SK-N-SH treated with all-trans-retinoic acid at 6 μM for 48 hours (cell line): ENCODE measurements around the gene LMBR1.
A peak's percentile ranks its signal among the peaks of the same experiment; 100 is the strongest.

Experiments used
- ATAC-seq: fragments of 200-7000 bp; cut with Tn5 transposase; 3 replicates; pipeline ENCODE4 v1.9.1; 2020; ENCODE audit warnings: mild to moderate bottlenecking, moderate library complexity
- ARNTL ChIP-seq: fragments of 450-650 bp; formaldehyde crosslinking; IDR thresholded peaks from 2 replicates; pipeline ENCODE4 v1.5.0; 2020; ENCODE audit warnings: low read depth, mild to moderate bottlenecking, moderate library complexity, borderline replicate concordance
- BACH2 ChIP-seq: fragments of 250-450 bp; sonication (Bioruptor Pico); IDR thresholded peaks from 2 replicates; pipeline ENCODE4 v1.9.0; 2021; ENCODE audit warnings: mild to moderate bottlenecking, borderline replicate concordance
- CREB5 ChIP-seq: fragments of 250-450 bp; sonication (Bioruptor Pico); IDR thresholded peaks from 2 replicates; pipeline ENCODE4 v1.5.1; 2020; ENCODE audit warnings: low read depth, mild to moderate bottlenecking, moderate library complexity
- ESRRG ChIP-seq: fragments of 250-450 bp; sonication (Bioruptor Pico); IDR thresholded peaks from 2 replicates; pipeline ENCODE4 v1.6.1; 2021; ENCODE audit warnings: mild to moderate bottlenecking
- GLIS3 ChIP-seq: fragments of 250-450 bp; sonication (Bioruptor Pico); IDR thresholded peaks from 2 replicates; pipeline ENCODE4 v1.5.0; 2020; ENCODE audit warnings: mild to moderate bottlenecking, moderate library complexity
- ISL1 ChIP-seq: fragments of 250-450 bp; sonication (Bioruptor Pico); IDR thresholded peaks from 2 replicates; pipeline ENCODE4 v2.1.2; 2022; ENCODE audit warnings: mild to moderate bottlenecking, moderate library complexity
- OSR1 ChIP-seq: fragments of 250-450 bp; sonication (Bioruptor Pico); IDR thresholded peaks from 2 replicates; pipeline ENCODE4 v1.8.0; 2022; ENCODE audit warnings: moderate library complexity, mild to moderate bottlenecking, inconsistent platforms
- PPARA ChIP-seq: fragments of 250-450 bp; sonication (Bioruptor Pico); IDR thresholded peaks from 2 replicates; pipeline ENCODE4 v1.5.0; 2020; ENCODE audit warnings: mild to moderate bottlenecking, borderline replicate concordance
- RARB ChIP-seq: fragments of 250-450 bp; sonication (Bioruptor Pico); IDR thresholded peaks from 2 replicates; pipeline ENCODE4 v1.8.0; 2021; ENCODE audit warnings: mild to moderate bottlenecking, moderate library complexity
- SNAI2 ChIP-seq: fragments of 250-450 bp; sonication (Bioruptor Pico); IDR thresholded peaks from 2 replicates; pipeline ENCODE4 v1.5.0; 2020; ENCODE audit warnings: mild to moderate bottlenecking, moderate library complexity
- TCF4 ChIP-seq: fragments of 250-450 bp; sonication (Bioruptor Pico); IDR thresholded peaks from 2 replicates; pipeline ENCODE4 v1.8.0; 2021; ENCODE audit warnings: mild to moderate bottlenecking, moderate library complexity, borderline replicate concordance
- TOX ChIP-seq: fragments of 250-450 bp; sonication (Bioruptor Pico); IDR thresholded peaks from 2 replicates; pipeline ENCODE4 v1.8.0; 2021; ENCODE audit warnings: mild to moderate bottlenecking, moderate library complexity, borderline replicate concordance
- ZC3H10 ChIP-seq: fragments of 250-450 bp; sonication (Bioruptor Pico); IDR thresholded peaks from 2 replicates; pipeline ENCODE4 v1.5.1; 2021; ENCODE audit warnings: mild to moderate bottlenecking, moderate library complexity
- ZFP3 ChIP-seq: fragments of 250-450 bp; sonication (Bioruptor Pico); IDR thresholded peaks from 2 replicates; pipeline ENCODE4 v1.5.0; 2020; ENCODE audit warnings: mild to moderate bottlenecking, moderate library complexity
- ZFP30 ChIP-seq: fragments of 450-650 bp; formaldehyde crosslinking; IDR thresholded peaks from 2 replicates; pipeline ENCODE4 v1.5.0; 2022; ENCODE audit warnings: mild to moderate bottlenecking, moderate library complexity
- ZNF565 ChIP-seq: fragments of 450-650 bp; formaldehyde crosslinking; conservative IDR thresholded peaks from 2 replicates; pipeline ENCODE4 v1.5.0; 2020; ENCODE audit warnings: low read depth, mild to moderate bottlenecking, moderate library complexity
- ZNF70 ChIP-seq: fragments of 450-650 bp; formaldehyde crosslinking; IDR thresholded peaks from 2 replicates; pipeline ENCODE4 v1.5.0; 2020; ENCODE audit warnings: mild to moderate bottlenecking, moderate library complexity
- ZNF8 ChIP-seq: fragments of 450-650 bp; formaldehyde crosslinking; IDR thresholded peaks from 2 replicates; pipeline ENCODE4 v1.5.0; 2020; ENCODE audit warnings: mild to moderate bottlenecking, moderate library complexity
- TF ChIP-seq, protein P1 (sequence below): fragments of 250-450 bp; sonication (Bioruptor Pico); IDR thresholded peaks from 2 replicates; pipeline ENCODE4 v1.8.0; 2021; ENCODE audit warnings: low read depth, mild to moderate bottlenecking, moderate library complexity, borderline replicate concordance
- TF ChIP-seq, protein P2 (sequence below): fragments of 250-450 bp; sonication (Bioruptor Pico); IDR thresholded peaks from 2 replicates; pipeline ENCODE4 v1.8.0; 2020; ENCODE audit warnings: mild to moderate bottlenecking, moderate library complexity, borderline replicate concordance
- TF ChIP-seq, protein P3 (sequence below): fragments of 250-450 bp; sonication (Bioruptor Pico); IDR thresholded peaks from 2 replicates; pipeline ENCODE4 v1.5.1; 2021; ENCODE audit warnings: mild to moderate bottlenecking, moderate library complexity

LMBR1 gene

GRCh38 chr7:156764766-156765165 lies 128.2 kb downstream of the LMBR1 start:
- ATAC-seq = no peak
- TF ChIP-seq SNAI2 (no peak), GLIS3 (CRISPR knock-in tag) (no peak), ESRRG (no peak), ZFP3 (CRISPR knock-in tag) (no peak), PPARA (no peak), ZFP30 (CRISPR knock-in tag) (no peak), ZNF70 (CRISPR knock-in tag) (no peak)
- TF ChIP-seq, protein P1, sequence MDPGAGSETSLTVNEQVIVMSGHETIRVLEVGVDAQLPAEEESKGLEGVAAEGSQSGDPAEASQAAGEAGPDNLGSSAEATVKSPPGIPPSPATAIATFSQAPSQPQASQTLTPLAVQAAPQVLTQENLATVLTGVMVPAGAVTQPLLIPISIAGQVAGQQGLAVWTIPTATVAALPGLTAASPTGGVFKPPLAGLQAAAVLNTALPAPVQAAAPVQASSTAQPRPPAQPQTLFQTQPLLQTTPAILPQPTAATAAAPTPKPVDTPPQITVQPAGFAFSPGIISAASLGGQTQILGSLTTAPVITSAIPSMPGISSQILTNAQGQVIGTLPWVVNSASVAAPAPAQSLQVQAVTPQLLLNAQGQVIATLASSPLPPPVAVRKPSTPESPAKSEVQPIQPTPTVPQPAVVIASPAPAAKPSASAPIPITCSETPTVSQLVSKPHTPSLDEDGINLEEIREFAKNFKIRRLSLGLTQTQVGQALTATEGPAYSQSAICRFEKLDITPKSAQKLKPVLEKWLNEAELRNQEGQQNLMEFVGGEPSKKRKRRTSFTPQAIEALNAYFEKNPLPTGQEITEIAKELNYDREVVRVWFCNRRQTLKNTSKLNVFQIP (CRISPR knock-in tag) = no peak

DNA sequence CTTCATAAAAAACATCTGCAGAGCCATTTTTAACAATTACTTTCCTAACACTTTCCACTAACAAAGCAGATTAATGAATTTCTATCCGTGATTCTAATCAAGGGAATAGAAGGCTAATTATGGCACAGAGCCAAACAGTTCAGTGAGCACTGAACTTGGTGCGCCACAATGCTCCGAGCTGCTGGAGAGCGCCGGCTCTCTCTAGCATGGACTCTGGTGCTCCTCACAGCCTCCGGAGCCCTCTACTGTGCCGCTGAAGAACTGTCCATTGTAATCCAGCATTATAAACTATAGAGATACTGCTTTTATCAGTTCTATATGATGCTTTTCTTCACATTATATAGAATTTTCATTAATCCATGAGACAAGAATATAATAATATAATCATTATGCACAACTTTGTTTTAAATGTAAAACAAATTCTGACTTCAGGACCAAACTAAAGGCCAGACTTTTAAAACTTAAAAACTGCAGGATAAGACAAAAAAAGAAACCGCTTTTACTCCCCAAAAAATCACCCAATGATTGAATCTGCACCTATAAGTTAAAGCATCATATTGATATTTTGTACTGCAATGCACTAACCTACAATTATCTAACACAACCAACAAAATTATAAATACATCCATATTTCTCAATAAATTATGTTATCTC lies 128.8 kb downstream of the LMBR1 start:
- TF ChIP-seq, protein P2, sequence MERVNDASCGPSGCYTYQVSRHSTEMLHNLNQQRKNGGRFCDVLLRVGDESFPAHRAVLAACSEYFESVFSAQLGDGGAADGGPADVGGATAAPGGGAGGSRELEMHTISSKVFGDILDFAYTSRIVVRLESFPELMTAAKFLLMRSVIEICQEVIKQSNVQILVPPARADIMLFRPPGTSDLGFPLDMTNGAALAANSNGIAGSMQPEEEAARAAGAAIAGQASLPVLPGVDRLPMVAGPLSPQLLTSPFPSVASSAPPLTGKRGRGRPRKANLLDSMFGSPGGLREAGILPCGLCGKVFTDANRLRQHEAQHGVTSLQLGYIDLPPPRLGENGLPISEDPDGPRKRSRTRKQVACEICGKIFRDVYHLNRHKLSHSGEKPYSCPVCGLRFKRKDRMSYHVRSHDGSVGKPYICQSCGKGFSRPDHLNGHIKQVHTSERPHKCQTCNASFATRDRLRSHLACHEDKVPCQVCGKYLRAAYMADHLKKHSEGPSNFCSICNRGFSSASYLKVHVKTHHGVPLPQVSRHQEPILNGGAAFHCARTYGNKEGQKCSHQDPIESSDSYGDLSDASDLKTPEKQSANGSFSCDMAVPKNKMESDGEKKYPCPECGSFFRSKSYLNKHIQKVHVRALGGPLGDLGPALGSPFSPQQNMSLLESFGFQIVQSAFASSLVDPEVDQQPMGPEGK (CRISPR knock-in tag) = no peak
- TF ChIP-seq ISL1 (CRISPR knock-in tag) (0 out of 2 replicates have a peak, but pooled peaks have one; percentile 11), CREB5 (CRISPR knock-in tag) (no peak)

DNA sequence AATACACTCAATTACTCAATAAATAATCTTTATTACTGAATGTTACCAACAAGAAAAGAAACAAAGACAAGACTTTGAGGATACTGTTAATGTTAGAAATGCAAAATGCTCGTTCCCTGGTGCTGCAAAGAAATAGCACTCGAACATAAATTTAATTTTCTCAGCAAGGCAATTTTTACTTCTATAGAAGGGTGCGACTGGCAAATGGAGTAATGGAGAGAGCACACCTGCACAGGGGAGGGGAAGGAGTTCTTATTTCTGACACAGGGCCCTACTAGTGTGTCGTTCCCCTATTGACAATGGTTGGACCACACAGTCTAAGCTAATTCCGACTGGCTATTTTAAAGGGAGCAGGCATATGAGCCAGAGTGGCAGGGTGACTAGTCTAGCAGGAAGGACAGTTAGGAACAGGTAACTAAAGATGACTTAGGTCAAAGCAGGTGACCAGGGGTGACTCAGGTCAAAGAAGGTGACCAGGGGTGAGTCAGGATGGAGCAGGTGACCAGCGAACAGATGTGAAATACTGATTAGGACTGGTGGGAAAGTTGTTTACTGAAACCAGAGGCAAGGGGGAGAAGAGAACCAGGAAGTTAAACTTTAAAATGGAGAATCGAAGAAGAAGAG lies 133.3 kb downstream of the LMBR1 start:
- ATAC-seq = no peak
- TF ChIP-seq ZNF70 (CRISPR knock-in tag) (no peak), ZFP30 (CRISPR knock-in tag) (no peak), GLIS3 (CRISPR knock-in tag) (no peak), CREB5 (CRISPR knock-in tag) (no peak), SNAI2 (no peak), ZC3H10 (no peak), ESRRG (no peak), TCF4 (CRISPR knock-in tag) (no peak), BACH2 (no peak), PPARA (no peak), ZNF8 (no peak), ZFP3 (CRISPR knock-in tag) (no peak), ARNTL (CRISPR knock-in tag) (no peak), ZNF565 (CRISPR knock-in tag) (no peak), TOX (CRISPR knock-in tag) (no peak), ISL1 (CRISPR knock-in tag) (no peak), RARB (CRISPR knock-in tag) (no peak), OSR1 (CRISPR knock-in tag) (no peak)
- TF ChIP-seq, protein P2 (CRISPR knock-in tag) = no peak
- TF ChIP-seq, protein P3, sequence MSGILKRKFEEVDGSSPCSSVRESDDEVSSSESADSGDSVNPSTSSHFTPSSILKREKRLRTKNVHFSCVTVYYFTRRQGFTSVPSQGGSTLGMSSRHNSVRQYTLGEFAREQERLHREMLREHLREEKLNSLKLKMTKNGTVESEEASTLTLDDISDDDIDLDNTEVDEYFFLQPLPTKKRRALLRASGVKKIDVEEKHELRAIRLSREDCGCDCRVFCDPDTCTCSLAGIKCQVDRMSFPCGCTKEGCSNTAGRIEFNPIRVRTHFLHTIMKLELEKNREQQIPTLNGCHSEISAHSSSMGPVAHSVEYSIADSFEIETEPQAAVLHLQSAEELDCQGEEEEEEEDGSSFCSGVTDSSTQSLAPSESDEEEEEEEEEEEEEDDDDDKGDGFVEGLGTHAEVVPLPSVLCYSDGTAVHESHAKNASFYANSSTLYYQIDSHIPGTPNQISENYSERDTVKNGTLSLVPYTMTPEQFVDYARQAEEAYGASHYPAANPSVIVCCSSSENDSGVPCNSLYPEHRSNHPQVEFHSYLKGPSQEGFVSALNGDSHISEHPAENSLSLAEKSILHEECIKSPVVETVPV (CRISPR knock-in tag) = no peak
- TF ChIP-seq, all 23 proteins: peak for 0

More for the DNA sequence above, 128.8 kb downstream of the LMBR1 start:
- peak; percentile 100 for ATAC-seq
